Endothelial cell of umbilical vein (primary cell): ENCODE measurements around the gene ATP1B2. TPM values are rescaled to one million over a fixed set of nuclear protein-coding genes. Genes with fewer than 3 reads are reported as not detected.

Experiments used
- BruUV-seq: library from RNA; stranded (reverse); fragments of 400-500 nt; replicated peaks from 2 replicates; lab custom pipeline; 2021; lab: Mats Ljungman, UMichigan
- CTCF ChIA-PET: fragments of 300-600, 350-600 bp; sonication (Branson Sonifier 250); formaldehyde crosslinking; loops from one replicate; lab custom pipeline; 2021; ENCODE audit warnings: antibody characterized with exemption, inconsistent platforms; lab: Charles Lee
- POLR2A ChIA-PET: fragments of 300-600, 350-600 bp; sonication (Branson Sonifier 250); formaldehyde crosslinking; loops from one replicate; lab custom pipeline; 2021; ENCODE audit warnings: antibody characterized with exemption, inconsistent platforms; lab: Charles Lee
- DNase-seq: peaks from one replicate; pipeline ENCODE4 v3.0.0-alpha.2; 2011; ENCODE audit warnings: low read depth, low spot score
- FAIRE-seq: peaks from 2 replicates; lab custom pipeline; 2011; peaks lifted over from hg19 to GRCh38; lab: Jason Lieb, UNC
- H2AFZ ChIP-seq: 2 replicates; pipeline ENCODE4 v1.6.0; 2012; ENCODE audit warnings: low read depth, low read length, control low read depth, inconsistent platforms
- H3K27ac ChIP-seq: 2 replicates; pipeline ENCODE4 v1.5.1; 2011; ENCODE audit warnings: low read depth, mild to moderate bottlenecking, control low read depth, low read length, moderate library complexity; ENCODE audit not compliant: insufficient read depth
- H3K27me3 ChIP-seq, 2 experiments: 2 replicates each; pipeline versions ENCODE4 v1.6.0 to v1.6.1; 2011; ENCODE audit warnings: low read length in 2 of 2, mixed read lengths in 1 of 2; ENCODE audit not compliant: control insufficient read depth in 2 of 2, insufficient read depth in 2 of 2
- H3K36me3 ChIP-seq, 2 experiments: 2 replicates in 1 of 2; 3 replicates in 1 of 2; pipeline ENCODE4 v1.5.1; 2011; ENCODE audit warnings: low read length in 2 of 2, mild to moderate bottlenecking in 1 of 2, moderate library complexity in 1 of 2; ENCODE audit not compliant: control insufficient read depth in 2 of 2, insufficient read depth in 2 of 2; ENCODE audit errors: extremely low read depth in 1 of 2
- H3K4me1 ChIP-seq: 3 replicates; pipeline ENCODE4 v1.5.1; 2011; ENCODE audit warnings: mild to moderate bottlenecking, low read length; ENCODE audit not compliant: control insufficient read depth, insufficient read depth; ENCODE audit errors: extremely low read depth
- H3K4me2 ChIP-seq: 2 replicates; pipeline ENCODE4 v1.6.1; 2011; ENCODE audit warnings: low read length, control low read depth, mixed read lengths; ENCODE audit not compliant: insufficient read depth
- H3K4me3 ChIP-seq, 3 experiments: fragments of 200-600 bp in 1 of 3; sonication (generic), shearing (Covaris generic) in 1 of 3; replicated peaks in 1 of 3; 2 replicates each; pipeline ENCODE4 v1.5.1; 2011 to 2016; ENCODE audit warnings: control low read depth in 3 of 3, low read length in 3 of 3, mild to moderate bottlenecking in 2 of 3, inconsistent platforms in 1 of 3, low read depth in 1 of 3, moderate library complexity in 1 of 3; ENCODE audit not compliant: insufficient read depth in 1 of 3
- H3K79me2 ChIP-seq: 2 replicates; pipeline ENCODE4 v1.6.0; 2012; ENCODE audit warnings: low read length, inconsistent platforms; ENCODE audit not compliant: control insufficient read depth, insufficient read depth
- H3K9ac ChIP-seq: replicated peaks from 2 replicates; pipeline ENCODE3; 2011; ENCODE audit warnings: low read length, control low read depth; ENCODE audit not compliant: insufficient read depth; ENCODE audit errors: extremely low read depth
- H3K9me1 ChIP-seq: replicated peaks from 3 replicates; pipeline ENCODE4 v1.6.0; 2011; ENCODE audit warnings: mild to moderate bottlenecking, low read length; ENCODE audit not compliant: control insufficient read depth, insufficient read depth; ENCODE audit errors: extremely low read depth
- H3K9me3 ChIP-seq: replicated peaks from 2 replicates; pipeline ENCODE4 v1.5.1; 2012; ENCODE audit warnings: low read length, inconsistent platforms; ENCODE audit not compliant: control insufficient read depth, insufficient read depth
- H4K20me1 ChIP-seq: replicated peaks from 2 replicates; pipeline ENCODE3; 2011; ENCODE audit warnings: mild to moderate bottlenecking, low read length; ENCODE audit not compliant: control insufficient read depth, insufficient read depth; ENCODE audit errors: extremely low read depth
- EZH2 ChIP-seq: IDR thresholded peaks from 2 replicates; pipeline ENCODE4 v1.6.1; 2012; ENCODE audit warnings: borderline replicate concordance, low read depth, mild to moderate bottlenecking, moderate library complexity, low read length, inconsistent platforms; ENCODE audit not compliant: severe bottlenecking
- FOS ChIP-seq: IDR thresholded peaks from 2 replicates; pipeline ENCODE4 v1.6.1; 2011; ENCODE audit warnings: mild to moderate bottlenecking, low read length, moderate library complexity, borderline replicate concordance; ENCODE audit not compliant: insufficient read depth
- GATA2 ChIP-seq: IDR thresholded peaks from 2 replicates; pipeline ENCODE4 v1.7.0; 2011; ENCODE audit warnings: low read depth, mild to moderate bottlenecking, moderate library complexity, mixed read lengths, low read length; ENCODE audit not compliant: insufficient read length, insufficient read depth
- JUN ChIP-seq: IDR thresholded peaks from 2 replicates; pipeline ENCODE4 v1.6.1; 2011; ENCODE audit warnings: borderline replicate concordance, low read depth; ENCODE audit not compliant: insufficient read length, insufficient read depth
- MAX ChIP-seq: IDR thresholded peaks from 2 replicates; pipeline ENCODE4 v1.6.1; 2011; ENCODE audit not compliant: insufficient read depth, insufficient read length
- MYC ChIP-seq: IDR thresholded peaks from one replicate; pipeline ENCODE4 v1.6.1; 2011; ENCODE audit warnings: mild to moderate bottlenecking, low read depth, low read length
- POLR2A ChIP-seq: IDR thresholded peaks from 2 replicates; pipeline ENCODE4 v1.6.1; 2012; ENCODE audit warnings: low read depth, mild to moderate bottlenecking, control low read depth, low read length
- dilution Hi-C: fragments of 300-500 bp; cut with MboI; formaldehyde crosslinking; loops from one replicate; pipeline ENCODE4 v1.15.0; 2019; ENCODE audit warnings: low sequenced_read_pairs; ENCODE audit not compliant: extremely low pct_ligation_motif_present
- intact Hi-C: fragments of 100-400 bp; cut with micrococcal nuclease; formaldehyde crosslinking; loops from one replicate; pipeline ENCODE4 v1.10.0; 2022
- polyA plus RNA-seq, 4 experiments: library from polyadenylated mRNA; depleted of rRNA in 3 of 4; stranded (reverse) in 3 of 4; unstranded in 1 of 4; fragments of >200 nt; gene quantifications; 2 replicates each; pipeline versions ENCODE4 v1.2.1 to v1.2.3, GENCODE V29; 2011 to 2012; ENCODE audit warnings: missing spikeins in 1 of 4
- total RNA-seq: library from RNA; stranded (reverse); gene quantifications from 2 replicates; pipeline ENCODE4 v1.2.3, GENCODE V29; 2021
- TF ChIP-seq, protein P1 (sequence below), 2 donors: IDR thresholded peaks; 1 replicate in 1 of 2; 2 replicates in 1 of 2; pipeline ENCODE4 v1.5.1; 2011; ENCODE audit warnings: low read length in 2 of 2, mild to moderate bottlenecking in 2 of 2, moderate library complexity in 2 of 2, control low read depth in 1 of 2, inconsistent platforms in 1 of 2, low read depth in 1 of 2; ENCODE audit not compliant: insufficient read depth in 1 of 2; ENCODE audit errors: extremely low read depth in 1 of 2

ATP1B2 gene
- total and polyA plus RNA-seq, 2 donors (not counting 3 experiments of a cell fraction or from before 2014, with no cell fraction given), result 0.06 TPM; not detected in 1

GRCh38 chr17:7652388-7653356 is 1.9 kb downstream of the ATP1B2 start:
- no peaks in the 10 kb centered on the region for H4K20me1 ChIP-seq
- H3K27ac ChIP-seq, result no peak overlapping the region
- intact Hi-C loops, result no loop called here
- ChIA-PET POLR2A (no interaction called here), CTCF (interaction anchor here (1.3 to 1.9 kb wide), 2 partner anchors 11 to 26 kb away, joined by 3 to 6 read pairs; no protein-coding TSS in a partner anchor)
- H3K27me3 ChIP-seq, result peaks cover 31 to 45% of the 10 kb centered on the region in 2 experiments
- H3K79me2 ChIP-seq, result no peaks in the 10 kb centered on the region
- no peak overlapping the region for H3K4me3 ChIP-seq
- H2AFZ ChIP-seq, result no peak overlapping the region
- no peak overlapping the region for H3K9ac ChIP-seq
- H3K9me3 ChIP-seq, result no peaks in the 10 kb centered on the region
- DNase-seq (no peak), FAIRE-seq (no peak)
- no peaks in the 10 kb centered on the region for H3K4me1 ChIP-seq
- TF ChIP-seq EZH2 (no peak), FOS (no peak), JUN (no peak), GATA2 (no peak), POLR2A (no peak), MYC (no peak), MAX (no peak)
- TF ChIP-seq, protein P1, sequence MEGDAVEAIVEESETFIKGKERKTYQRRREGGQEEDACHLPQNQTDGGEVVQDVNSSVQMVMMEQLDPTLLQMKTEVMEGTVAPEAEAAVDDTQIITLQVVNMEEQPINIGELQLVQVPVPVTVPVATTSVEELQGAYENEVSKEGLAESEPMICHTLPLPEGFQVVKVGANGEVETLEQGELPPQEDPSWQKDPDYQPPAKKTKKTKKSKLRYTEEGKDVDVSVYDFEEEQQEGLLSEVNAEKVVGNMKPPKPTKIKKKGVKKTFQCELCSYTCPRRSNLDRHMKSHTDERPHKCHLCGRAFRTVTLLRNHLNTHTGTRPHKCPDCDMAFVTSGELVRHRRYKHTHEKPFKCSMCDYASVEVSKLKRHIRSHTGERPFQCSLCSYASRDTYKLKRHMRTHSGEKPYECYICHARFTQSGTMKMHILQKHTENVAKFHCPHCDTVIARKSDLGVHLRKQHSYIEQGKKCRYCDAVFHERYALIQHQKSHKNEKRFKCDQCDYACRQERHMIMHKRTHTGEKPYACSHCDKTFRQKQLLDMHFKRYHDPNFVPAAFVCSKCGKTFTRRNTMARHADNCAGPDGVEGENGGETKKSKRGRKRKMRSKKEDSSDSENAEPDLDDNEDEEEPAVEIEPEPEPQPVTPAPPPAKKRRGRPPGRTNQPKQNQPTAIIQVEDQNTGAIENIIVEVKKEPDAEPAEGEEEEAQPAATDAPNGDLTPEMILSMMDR (IDR thresholded peaks at IDR 0.05; ENCODE audit: extremely low read depth in 1 of 2, insufficient read depth in 1 of 2, low read depth in 1 of 2, low read length in 2 of 2), result no peak
- dilution Hi-C loops, result no loop called here
- no peak overlapping the region for H3K4me2 ChIP-seq
- BruUV-seq, result no TSS peak
- no peaks in the 10 kb centered on the region for H3K36me3 ChIP-seq
- H3K9me1 ChIP-seq, result no peaks in the 10 kb centered on the region
